Type B pancreatic cell (in vitro differentiated cells): ENCODE results near the gene GPSM1. TPM values are rescaled to one million over a fixed set of nuclear protein-coding genes. Genes with fewer than 3 reads are reported as not detected.

Experiments used
- DNase-seq: peaks from one replicate; pipeline ENCODE4 v3.0.0; 2021; ENCODE audit warnings: mixed read lengths; ENCODE audit not compliant: unreplicated experiment; ENCODE audit errors: extremely low spot score
- H3K27ac Mint-ChIP-seq: 2 replicates; pipeline ENCODE4 v1.8.0; 2021; ENCODE audit warnings: mild to moderate bottlenecking, mixed read lengths
- H3K27me3 Mint-ChIP-seq: 2 replicates; pipeline ENCODE4 v1.8.0; 2021; ENCODE audit warnings: mixed read lengths
- H3K36me3 Mint-ChIP-seq: 2 replicates; pipeline ENCODE4 v1.8.0; 2021; ENCODE audit warnings: mixed read lengths
- H3K4me1 Mint-ChIP-seq: one replicate; pipeline ENCODE4 v1.8.0; 2021; ENCODE audit warnings: mixed read lengths; ENCODE audit not compliant: unreplicated experiment
- H3K4me3 Mint-ChIP-seq: 2 replicates; pipeline ENCODE4 v1.8.0; 2021; ENCODE audit warnings: mild to moderate bottlenecking, mixed read lengths
- H3K9me3 Mint-ChIP-seq: 2 replicates; pipeline ENCODE4 v1.8.0; 2021; ENCODE audit warnings: mixed read lengths
- CTCF ChIP-seq: fragments of 200-600 bp; sonication (generic); conservative IDR thresholded peaks from 2 replicates; pipeline ENCODE4 v1.5.0; 2021; ENCODE audit warnings: antibody characterized with exemption, mild to moderate bottlenecking
- total RNA-seq: library from RNA; stranded (reverse); gene quantifications from 2 replicates; pipeline ENCODE4 v1.2.1, GENCODE V29; 2021; ENCODE audit warnings: low replicate concordance

The GPSM1 gene
- total RNA-seq, 1 donor from 2014 or later: 56.2 TPM

- peaks cover 18% of the 10 kb centered on the region for H3K27me3 Mint-ChIP-seq
- no peaks in the 10 kb centered on the region for H3K9me3 Mint-ChIP-seq
- no peak overlapping the region for H3K4me3 Mint-ChIP-seq
- no peaks in the 10 kb centered on the region for H3K36me3 Mint-ChIP-seq
- peaks cover 8% of the 10 kb centered on the region for H3K4me1 Mint-ChIP-seq
- no peak overlapping the region for H3K27ac Mint-ChIP-seq
- no peak for TF ChIP-seq CTCF
- DNase-seq: no peak
Observed at GRCh38 chr9:136289651-136290507, 37.5 kb upstream of the GPSM1 start.

GRCh38 chr9:136290508-136291000 is 36.8 kb upstream of the GPSM1 start:
- Mint-ChIP-seq H3K4me3 (no peak overlapping the region), H3K27ac (no peak overlapping the region), H3K36me3 (no peaks in the 10 kb centered on the region), H3K9me3 (no peaks in the 10 kb centered on the region), H3K4me1 (peaks cover 8% of the 10 kb centered on the region), H3K27me3 (peaks cover 18% of the 10 kb centered on the region)
- DNase-seq: no peak
- no peak for TF ChIP-seq CTCF

GRCh38 chr9:136291306-136292025 is 35.9 kb upstream of the GPSM1 start:
- no peak for TF ChIP-seq CTCF
- Mint-ChIP-seq H3K27ac (no peak overlapping the region), H3K4me3 (no peak overlapping the region), H3K36me3 (no peaks in the 10 kb centered on the region), H3K4me1 (peaks cover 8% of the 10 kb centered on the region), H3K9me3 (no peaks in the 10 kb centered on the region), H3K27me3 (peaks cover 17% of the 10 kb centered on the region)
- no peak for DNase-seq

DNA sequence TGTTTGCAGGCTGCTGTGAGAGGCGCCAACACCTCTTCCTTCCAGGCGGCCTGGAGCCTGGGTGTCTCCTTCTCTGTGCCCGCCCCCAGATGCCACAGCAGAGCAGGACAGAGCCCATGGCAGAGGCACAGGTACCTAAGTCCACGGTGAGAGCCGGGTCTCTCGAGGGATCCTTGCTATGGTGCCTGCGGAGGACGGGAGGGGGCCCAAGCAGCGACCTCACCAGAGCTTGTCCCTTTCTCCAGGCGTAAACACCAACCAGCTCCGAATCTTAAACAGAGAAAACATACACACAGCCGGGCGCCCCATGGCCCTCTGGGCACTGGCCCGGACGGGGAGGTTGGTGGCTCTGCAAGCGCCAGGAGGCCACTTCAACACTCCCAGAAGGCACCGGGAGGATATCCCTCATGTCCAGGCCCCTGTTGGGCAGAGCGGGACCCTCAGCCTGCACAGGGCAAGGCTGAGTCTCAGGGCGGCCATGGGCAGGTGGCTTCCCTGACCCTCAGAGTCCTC is 35.3 kb upstream of the GPSM1 start:
- DNase-seq: no peak
- Mint-ChIP-seq H3K4me3 (no peak overlapping the region), H3K9me3 (no peaks in the 10 kb centered on the region), H3K36me3 (no peaks in the 10 kb centered on the region), H3K4me1 (peaks cover 6% of the 10 kb centered on the region), H3K27me3 (peaks cover 11% of the 10 kb centered on the region), H3K27ac (no peak overlapping the region)
- no peak for TF ChIP-seq CTCF

DNA sequence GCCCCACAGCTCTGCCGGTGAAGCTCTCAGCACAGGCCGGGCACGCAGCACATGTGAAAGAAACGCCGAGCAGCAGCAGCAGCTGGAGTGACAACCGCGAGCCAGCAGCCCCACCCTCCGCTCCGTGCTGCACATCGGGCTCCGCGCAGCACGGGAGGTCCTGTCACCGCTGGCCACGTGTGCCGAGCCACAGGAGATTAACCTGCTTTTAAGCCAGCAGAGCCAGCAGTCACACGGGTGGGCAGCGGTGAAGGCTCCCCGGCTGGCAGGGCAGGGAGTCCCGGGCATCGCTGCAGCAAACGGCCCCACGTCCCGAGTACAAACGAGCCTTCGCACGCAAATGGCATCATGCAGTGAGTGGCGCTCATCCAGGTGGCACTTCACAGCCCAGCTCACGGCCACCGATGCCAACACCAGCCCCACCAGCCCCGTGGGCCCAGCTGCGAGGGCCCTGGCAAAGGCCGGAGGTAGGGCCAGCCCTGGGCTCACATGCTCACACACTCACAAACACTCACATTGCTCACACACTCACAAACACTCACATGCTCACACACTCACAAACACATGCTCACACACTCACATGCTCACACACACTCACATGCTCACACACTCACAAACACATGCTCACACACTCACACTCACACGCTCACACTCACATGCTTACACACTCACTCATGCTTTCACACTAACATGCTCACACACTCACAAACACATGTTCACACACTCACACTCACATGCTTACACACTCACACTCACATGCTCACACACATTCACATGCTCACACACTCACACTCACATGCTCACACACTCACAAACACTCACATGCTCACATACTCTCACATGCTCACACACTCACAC is 34.5 kb upstream of the GPSM1 start:
- Mint-ChIP-seq H3K4me1 (no peaks in the 10 kb centered on the region), H3K27ac (no peak overlapping the region), H3K4me3 (no peak overlapping the region), H3K27me3 (peaks cover 8% of the 10 kb centered on the region), H3K9me3 (no peaks in the 10 kb centered on the region), H3K36me3 (no peaks in the 10 kb centered on the region)
- no peak for TF ChIP-seq CTCF
- no peak for DNase-seq
